GM21737 (cell line): ENCODE results near the gene TCF4.
"Not testable (repeated sequence)": the region's sequence is repeated elsewhere in the genome, so short reads cannot be mapped to it uniquely, and the experiment has no call there.

ENCODE experiments used
- ATAC-seq: cut with Tn5 transposase; IDR thresholded peaks from one replicate; pipeline ENCODE4 v1.9.1; 2021; ENCODE audit warnings: mild to moderate bottlenecking, moderate library complexity; ENCODE audit not compliant: unreplicated experiment

TCF4 gene

DNA sequence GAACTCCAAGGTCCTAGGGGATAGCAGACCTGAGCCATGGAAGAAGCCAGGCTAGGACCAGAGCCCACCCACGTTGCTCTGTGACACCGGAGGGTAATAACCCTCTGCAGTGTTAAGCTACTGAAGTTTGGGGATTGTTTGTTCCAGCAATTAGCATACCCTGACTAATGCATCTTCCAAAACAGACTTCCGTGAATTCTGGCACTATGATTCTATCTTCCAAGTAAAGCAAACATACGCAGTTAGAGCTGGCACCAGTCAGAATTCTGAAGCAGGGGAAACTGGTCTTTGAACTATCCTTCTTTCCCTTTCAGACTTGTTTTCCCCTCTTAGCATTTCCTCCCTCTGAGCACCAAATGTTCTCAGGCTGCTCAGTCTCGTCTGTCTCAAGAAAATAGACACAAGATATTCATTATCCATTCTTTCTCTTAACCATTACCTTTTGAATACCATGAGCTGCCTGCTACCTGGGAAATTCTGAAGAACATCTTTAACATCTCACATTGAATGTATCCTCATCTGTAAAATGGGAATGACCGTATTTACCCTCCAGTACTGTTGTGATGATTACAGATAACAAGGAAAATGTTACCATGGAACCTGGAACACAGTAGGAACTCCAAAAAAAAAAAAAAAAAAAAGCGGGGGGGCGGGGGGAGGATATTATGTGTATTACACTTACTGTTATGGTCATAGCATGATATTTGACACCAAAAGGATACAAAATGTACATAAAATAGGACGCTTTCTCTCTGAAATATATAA lies 108.2 kb downstream of the TCF4 start:
- ATAC-seq: no peak

DNA sequence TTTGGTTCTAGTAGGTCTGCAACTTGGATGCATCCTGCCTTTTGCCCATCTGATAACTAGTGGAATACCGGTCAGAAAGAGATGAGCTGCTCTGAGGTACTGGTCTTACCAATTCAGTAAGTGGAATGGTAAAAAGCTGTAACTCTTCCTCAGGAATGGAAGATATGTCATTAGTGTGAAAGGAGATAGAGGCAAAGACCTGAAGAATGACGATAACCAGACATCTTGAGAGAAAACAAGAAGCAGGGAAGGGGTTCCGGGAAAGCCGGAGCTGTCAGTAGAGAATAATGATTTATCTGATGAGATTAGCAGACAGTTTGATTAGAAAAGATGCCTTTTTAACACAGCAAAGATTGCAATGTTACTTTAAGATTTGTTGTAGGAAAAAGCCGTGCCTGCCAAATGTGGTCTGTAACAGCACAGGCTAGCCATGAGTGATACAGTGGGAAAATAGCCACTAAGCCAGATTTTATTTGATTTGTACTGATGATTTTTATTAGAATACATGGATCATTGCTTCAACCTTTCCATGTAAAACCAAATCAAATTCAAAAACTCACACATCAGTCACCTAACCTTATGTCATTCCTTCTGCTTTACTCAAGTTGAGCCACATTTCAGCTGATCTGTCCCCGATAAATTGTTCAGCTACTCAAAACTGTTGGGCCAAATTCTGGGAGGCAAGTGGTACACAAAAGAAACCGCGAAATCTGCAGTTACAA lies 110.0 kb downstream of the TCF4 start:
- no peak for ATAC-seq

DNA sequence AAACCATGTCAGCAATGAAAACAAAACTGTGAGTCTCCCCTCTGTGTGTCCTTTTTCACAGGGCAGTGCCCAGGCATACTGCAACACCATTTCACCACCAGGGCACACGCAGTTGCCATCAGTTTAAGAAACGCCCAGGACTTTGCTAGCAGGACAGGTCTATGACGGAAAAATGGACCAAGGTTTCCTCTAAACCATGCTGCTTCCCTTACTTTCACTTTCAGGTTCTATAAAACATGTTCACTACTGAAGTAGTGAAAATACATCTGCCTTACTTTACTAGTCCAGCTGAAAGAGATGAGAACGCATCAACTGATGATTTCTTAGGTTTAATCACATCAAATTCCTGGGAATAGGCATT lies 110.5 kb downstream of the TCF4 start:
- peak; percentile 82 for ATAC-seq

DNA sequence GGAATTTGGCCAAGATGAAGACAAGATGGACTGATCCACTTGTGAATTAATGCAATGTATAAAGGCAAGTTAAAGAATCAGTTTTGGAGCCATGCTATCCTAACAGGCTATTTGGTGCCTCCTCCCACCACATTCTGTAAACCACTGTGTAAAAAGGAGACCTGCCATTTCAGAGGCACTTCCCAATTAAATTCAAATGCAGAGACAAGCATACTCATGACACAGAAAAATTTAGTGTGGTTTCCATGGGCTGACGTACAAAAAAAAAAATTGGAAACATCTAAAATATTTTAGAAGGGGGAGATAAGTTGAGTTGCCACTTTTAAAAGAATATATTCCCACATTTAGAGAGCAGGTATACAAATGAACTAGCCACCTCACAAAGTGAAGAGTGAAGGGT lies 112.1 kb downstream of the TCF4 start:
- ATAC-seq: no peak

DNA sequence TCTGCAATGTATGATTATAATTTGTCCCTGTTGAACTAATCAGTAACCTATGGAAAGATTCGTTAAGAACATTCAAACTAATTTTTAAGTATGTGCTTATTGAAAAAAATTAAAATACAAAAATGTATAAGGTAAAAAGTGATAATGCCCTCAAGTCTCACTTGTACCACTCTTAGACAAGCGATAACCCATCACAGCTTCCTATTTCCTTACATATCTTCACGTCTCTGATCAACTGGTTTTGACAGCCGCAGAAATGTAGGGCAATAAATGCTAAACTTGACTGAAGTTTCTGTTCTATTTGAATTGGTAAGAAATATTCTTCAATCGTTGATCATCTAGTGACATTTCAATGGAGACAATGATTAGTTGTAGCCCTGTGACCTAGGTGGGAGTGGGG lies 112.5 kb downstream of the TCF4 start:
- ATAC-seq: no peak

DNA sequence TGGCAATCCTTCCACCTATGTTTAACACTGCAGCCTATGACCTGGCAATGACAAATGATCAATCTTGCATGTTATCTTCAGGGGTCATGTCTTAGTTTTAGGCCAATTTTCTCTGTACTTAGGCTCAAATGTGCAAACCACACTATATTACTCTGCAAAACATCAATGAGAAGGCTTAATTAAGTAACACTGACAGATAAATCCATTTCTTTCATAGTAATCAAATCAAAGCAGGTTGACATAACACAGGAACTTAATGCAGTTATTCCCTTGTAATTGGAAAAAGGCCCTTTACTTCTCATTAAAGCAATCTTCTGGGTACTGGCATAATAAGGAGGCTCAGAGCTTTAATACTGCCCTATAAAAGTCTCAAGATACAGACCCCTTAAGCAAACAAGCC lies 114.4 kb downstream of the TCF4 start:
- no peak for ATAC-seq

DNA sequence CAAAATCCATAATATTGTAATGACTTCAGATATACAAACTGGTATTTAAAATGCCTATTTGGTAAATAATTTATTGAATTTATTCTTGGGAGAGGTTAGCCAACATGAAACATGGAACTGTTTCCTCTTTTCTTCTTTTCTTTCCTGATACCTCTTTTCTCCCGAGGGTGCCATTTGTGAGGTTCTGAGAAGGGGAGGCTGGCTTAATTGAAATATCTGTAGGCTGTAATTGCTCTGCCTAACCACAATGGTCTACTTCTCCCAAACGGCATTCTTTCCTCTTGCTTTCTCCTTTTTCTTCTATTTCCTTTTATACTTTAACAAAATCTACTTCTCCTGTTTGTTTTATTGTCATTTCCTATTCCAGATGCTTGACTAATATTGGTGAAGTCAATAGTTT lies 114.9 kb downstream of the TCF4 start:
- no peak for ATAC-seq

DNA sequence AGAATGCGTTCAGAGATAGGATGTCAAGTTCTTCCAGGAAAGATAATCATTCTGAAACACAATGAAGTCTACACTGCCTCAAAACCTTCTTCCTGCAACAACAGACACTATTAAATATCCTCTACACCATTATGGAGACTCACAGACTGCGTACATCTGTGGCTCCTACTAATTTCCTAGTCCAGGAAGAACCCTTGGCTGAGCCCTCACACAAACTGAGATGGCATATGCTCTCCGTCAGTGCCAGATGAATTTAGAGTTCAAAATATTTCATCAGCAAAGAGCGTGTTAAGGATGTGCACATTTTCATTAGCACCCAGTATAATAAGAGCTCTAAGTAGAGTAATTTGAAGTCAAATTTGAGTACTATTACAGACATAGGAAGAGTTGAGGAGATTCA lies 117.2 kb downstream of the TCF4 start:
- no peak for ATAC-seq

DNA sequence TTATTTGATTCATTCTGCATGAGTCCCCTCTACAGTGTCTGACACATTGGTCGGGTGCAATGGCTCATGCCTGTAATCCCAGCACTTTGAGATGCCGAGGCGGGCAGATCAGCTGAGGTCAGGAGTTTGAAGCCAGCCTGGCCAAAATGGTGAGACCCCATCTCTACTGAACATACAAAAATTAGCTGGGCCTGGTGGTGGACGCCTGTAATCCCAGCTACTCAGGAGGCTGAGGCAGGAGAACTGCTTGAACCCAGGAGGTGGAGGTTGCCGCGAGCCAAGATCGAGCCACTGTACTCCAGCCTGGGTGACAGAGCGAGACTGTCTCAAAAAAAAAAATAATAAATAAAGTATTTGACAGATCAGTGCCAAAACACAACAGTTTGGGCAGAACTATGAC lies 118.9 kb downstream of the TCF4 start:
- not testable (repeated sequence) for ATAC-seq

DNA sequence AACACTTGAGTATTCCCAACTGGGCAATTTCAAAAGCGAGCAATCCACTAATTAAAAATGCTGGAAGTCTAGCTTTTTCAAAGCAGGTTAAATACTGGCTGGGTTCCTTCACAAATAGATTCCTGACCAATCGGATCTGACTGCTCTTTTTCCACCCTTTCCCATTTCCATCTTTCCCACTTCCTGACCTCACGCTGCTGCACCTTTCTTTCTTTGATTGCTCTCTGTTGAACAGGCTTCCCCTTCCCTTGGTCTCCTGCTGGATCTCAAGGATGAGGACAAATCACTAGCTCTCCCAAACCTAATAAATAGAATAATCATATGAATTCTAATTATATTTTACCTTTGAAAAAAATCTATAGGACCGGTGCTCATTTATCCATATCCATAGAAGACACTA lies 121.2 kb downstream of the TCF4 start:
- no peak for ATAC-seq

DNA sequence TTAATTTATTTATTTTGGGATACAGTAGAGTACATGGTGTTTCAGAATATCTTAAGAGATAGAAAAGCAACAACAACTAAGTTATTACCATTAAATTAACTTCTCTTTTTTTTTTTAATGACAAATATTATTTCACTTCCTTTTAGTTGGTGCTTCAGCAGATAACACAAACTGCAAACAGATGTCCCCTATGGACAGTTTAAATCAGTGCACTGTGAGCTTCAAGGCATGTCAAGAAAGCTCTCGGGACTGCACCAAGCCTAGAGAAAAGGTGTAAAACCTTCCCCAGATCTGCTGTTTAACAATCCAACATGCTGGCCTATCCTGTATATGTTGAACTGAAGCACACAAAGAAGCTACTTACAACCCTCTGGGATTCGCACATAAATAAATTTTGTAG lies 122.7 kb downstream of the TCF4 start:
- ATAC-seq: no peak

DNA sequence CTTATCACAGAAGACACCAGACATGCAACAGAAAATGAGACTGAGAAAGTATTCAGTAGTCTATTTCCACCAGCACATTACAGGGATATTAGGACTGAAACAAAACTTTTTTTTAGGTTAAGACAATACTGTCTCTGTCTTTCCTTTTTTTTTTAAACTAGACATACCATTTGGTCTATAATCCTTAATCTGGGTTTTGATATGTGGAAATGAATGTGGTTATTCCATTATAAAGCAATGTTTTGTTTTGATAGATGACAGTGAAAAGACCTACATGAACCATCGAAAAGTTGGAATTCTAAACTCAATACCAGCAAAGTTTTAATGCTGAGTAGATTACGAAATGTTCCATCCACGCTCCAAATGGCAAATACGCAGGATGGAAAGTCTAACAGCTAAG lies 123.4 kb downstream of the TCF4 start:
- no peak for ATAC-seq

DNA sequence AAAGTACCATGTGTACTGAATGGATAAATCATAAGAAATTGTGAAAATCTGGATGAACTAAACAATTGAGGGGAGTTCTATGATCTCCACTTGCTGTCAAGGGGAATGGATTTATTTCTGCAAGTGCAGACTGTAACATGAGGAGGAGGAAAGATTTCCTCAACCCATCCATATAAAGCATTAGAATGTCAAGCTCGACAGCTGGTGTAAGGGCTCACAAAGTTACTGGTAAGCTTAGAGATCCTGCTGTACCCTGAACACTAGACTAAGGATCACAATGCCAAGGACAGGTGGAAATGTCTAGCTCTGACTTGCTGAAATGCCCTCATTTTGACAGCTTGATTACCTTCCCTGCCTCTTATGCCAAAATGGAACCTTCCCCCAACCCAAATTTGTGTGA lies 125.3 kb downstream of the TCF4 start:
- no peak for ATAC-seq

DNA sequence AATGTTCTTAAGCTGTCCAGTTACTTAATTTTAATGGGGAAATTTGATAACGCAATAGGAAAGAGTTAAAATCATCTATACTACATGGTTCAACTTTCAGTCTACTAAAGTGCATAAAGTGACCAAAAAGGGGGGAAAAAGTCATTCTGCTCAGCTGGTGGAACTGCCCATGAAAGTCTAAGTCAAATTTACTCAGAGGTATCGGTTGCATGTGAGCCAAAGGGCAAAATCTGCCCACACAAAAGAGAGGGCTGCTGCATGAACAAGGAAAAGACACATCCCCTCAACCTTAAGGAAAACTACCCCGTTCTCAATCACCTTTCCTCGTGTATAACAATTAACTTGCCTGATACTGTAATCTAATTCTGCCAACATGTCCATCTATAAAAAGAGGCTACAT lies 126.1 kb downstream of the TCF4 start:
- no peak for ATAC-seq

DNA sequence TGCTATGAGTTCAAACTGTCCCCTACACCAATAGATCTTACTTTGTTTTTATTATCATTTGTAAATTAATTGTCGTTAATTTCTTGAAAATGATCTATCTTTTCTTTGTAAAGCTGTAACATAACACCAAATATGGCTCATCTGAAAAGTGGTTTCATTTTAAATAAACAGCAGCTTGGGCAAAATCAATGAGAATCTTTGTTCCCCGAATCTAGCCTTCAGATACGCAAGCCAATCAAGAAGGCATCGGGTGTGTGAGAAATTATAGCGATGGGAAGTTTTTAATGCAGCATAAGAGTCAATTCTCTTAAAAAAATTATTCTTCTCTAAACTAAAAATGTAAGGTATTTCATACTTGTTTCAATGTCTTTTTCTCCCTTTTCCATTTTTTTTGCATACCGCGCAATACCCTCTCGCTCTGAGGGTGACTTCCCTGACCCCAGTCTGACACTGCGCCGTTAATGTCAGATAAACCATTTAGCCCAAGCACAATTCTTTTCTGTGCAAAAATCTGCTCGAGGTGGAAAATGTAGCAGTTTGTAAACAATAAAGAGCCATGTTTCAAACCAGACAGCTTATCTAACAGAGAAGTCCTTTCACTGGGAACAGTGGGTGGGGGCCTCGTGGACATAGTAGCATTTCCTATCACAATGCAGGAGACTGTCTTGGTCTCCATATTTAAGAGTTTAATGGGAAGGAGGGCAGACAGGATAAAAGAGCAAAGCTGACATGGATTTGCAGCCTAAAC lies 129.4 kb downstream of the TCF4 start:
- no peak for ATAC-seq

DNA sequence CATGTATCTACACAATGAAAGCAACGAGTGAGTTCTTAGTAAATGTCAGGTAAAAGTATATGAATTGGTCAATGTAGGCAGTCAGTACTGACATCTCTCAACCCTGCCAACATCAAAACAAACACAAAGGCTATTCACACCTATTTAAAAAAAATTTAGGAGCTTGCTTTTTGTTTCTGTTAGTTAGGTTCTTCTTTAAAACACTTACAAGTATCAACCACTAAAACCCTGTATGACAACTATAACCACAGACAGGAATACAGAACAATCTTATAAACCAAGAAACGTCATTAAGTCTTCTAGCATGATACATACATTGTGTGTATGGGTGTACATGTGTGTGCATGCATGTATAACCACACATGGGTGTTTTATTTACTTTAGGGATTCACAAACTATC lies 131.0 kb downstream of the TCF4 start:
- no peak for ATAC-seq

DNA sequence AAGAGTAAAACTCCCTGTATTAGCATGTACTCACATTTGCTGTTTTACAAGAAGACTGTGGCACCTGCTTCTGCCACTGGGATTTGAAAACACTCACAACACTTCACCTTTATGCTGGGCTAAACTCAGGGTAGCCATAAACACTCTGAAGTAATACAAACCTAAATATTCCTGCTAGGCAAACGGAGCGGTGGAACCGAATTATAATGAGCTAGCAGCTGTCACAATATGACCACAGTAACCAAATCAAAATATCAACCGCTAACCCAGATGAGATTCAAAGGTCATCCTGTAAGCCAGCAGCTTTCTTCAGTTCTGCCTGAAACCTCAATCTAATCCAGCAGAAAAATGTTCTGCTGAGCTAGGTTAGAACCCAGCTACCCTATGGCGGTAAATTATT lies 132.1 kb downstream of the TCF4 start:
- no peak for ATAC-seq

DNA sequence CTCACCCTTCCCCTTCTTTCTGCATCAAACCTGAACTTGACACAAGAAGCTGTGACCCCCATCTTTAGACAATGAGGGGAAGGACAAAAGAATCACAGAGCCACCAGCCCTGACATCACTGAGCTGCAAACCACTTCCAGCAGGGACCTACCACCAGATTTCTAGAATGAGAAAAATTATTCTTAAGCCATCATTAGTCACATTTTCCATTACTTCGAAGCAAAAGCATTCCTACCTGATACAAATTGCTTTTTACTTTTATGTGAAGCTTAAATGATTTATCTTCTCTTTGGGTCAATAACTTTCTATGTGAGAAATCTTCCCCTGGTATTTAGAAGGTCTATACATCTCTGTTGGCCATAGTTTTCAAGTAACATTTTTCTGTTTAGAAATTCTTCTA lies 134.8 kb downstream of the TCF4 start:
- no peak for ATAC-seq

DNA sequence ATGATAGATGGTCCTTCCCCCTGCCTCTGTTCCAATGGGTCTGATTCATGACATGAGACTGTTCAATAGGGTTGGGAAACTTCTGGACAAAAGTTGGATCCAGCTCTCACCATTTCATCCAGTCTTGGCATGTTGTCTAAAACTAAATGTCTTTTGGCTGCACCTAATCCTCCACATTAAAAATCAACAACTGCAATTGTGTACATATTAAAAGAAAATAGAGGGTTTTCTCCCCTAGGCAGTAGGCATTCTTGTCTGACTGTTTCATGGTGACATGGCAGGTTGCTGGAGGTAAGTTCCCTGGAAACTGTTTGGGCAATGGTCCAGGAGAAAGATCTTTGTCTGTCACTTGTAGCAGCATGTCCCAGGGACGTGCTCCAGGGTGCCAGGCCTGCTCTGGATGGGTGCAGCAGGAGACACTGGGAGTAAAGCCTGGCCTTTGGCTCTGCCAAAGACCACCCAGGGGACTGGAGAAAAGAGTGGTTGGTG lies 135.8 kb downstream of the TCF4 start:
- ATAC-seq: no peak

DNA sequence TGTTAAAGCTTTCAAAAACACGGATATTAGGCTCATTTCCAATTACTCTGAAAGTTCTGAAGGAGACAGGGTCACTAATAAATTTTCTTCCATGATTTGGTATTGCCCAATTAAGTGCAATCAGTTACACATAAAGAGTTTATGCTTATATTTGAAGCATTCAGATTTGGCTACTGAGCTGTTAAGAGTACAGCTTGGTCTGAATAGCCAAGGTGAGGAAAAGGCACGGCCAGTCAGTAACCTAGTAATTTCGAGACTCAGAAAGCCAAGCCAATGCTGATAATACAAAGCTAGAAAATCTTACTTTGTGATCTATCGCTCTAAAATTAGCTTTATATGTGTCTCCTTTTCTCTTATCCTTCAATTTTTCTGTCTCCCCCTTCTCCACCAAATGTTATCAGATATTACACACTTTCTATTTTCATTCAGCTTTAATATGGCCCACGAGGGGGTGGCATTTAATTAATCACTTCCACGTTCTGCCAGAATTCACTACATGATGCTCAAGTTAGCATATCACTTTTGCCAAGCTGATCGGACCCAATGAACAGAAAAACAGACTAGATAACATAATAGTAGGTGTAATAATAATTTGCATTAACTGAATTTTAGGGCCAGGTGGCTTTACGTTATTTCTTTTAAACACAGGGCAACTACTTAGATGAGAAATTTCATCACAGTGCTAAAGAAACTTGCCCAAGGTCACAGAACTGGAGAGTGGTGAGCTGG lies 138.4 kb downstream of the TCF4 start:
- ATAC-seq: no peak

DNA sequence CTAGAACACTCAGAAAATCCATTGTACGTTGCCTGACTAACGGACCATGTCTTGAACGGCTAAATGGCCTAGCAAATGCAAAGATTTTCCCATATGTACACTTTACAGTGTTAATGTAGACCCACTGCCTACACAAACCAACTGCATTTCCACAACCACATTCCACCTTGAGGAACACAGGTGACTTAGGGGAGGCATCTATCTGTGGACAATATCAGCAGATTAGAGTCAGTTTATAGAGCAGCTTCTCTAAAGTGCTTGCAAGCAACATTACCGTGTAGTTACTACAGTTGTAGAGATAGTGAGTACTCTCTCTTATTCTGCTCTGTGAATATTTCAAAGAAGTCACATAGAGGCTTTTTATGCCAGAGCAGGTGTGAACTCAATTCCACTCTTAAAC lies 139.6 kb downstream of the TCF4 start:
- no peak for ATAC-seq
